GM21515 (cell line): ENCODE results near the gene CDC42BPB.
"Not testable (repeated sequence)": the region's sequence is repeated elsewhere in the genome, so short reads cannot be mapped to it uniquely, and the experiment has no call there.

Experiments used
- ATAC-seq: cut with Tn5 transposase; IDR thresholded peaks from one replicate; pipeline ENCODE4 v1.9.1; 2021; ENCODE audit not compliant: unreplicated experiment

Gene CDC42BPB

DNA sequence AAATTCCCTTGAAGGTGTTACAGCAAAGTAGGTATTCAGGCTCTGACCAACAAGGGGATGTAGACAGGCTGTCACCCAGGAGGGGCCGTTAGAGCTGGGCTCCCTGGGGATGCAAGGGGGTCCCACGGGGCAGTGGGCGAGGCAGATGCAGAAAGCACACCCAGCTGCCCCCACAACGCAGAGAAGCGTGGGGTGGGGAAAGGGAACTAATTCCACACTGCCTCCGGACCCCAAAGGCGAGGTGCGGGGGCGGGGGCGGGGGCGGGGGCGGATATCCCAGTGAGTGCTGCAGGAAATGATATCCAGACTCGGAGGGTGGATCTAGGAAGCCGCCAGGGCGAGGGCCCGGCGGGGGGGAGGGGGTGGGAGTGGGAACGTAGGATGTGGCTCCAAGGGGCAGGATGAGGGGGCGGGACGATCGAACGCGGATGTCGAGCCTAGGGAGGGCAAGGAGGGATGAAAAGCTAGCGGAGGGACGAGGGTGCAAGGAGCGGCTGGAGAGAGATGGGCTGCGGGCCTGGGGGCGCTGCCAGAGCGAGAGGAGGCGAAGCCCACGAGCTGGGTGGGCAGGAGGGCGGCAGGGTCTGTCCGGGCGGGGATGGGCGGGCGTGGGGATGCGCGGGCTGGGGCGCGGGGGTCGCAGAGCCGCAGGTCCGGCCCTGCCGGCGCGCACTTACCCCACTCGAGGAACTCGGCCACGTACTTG is 874 bp downstream of the CDC42BPB start:
- ATAC-seq: no peak

DNA sequence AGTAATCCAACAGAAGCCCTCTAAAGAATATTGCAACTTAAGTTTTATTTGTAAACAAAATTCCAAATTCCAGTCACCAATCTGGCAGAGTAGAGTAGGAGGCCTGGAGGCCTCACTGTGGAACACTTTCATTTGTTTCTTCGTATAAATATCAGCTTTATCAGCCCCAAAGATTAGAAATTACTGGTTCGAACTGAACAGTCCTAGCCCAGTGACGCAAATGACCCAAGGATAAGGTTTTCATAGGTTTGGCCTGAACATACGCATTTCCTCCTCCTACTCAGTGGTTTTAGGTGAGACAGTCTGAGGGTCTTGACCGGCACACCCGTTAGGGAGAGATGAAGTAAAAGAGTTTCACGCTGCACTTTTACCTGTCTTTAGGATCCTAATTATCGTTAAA is 1.7 kb downstream of the CDC42BPB start:
- no peak for ATAC-seq

DNA sequence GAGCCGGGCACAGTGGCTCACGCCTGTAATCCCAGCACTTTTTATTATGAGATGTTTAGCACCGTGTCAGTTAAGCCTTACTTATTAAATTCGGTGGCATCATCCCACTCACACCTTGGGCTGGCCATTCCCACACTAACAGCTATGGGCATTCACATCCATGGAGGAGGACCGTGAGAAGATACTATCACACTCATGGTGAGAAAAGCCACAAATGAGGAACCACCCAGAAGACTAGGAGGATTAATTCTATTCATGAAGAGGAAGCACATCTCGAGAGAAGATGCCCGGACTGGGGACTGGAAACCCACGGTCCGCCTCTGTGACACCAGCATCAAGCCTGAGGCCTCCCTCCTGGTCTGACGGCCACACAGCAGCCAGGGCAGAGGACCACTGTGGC is 4.9 kb downstream of the CDC42BPB start:
- no peak for ATAC-seq

DNA sequence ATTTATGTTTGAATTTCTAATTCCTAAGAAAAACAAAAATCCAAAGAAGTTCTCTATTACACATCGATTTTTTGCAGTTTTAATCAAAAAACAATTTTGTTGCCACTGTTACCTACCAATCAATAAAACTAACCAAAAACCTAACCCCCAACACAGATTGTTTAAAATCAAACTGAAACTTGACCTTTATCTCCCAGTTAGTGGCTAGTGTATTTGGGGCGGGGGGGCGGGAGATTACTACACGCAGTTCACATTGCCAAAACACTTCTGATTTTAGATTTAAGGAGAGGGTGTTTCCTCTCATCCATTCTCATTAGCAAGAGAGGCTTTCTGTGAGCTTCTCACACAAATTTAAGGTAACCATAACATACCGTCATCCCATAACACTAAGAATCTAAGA is 6.4 kb downstream of the CDC42BPB start:
- no peak for ATAC-seq

DNA sequence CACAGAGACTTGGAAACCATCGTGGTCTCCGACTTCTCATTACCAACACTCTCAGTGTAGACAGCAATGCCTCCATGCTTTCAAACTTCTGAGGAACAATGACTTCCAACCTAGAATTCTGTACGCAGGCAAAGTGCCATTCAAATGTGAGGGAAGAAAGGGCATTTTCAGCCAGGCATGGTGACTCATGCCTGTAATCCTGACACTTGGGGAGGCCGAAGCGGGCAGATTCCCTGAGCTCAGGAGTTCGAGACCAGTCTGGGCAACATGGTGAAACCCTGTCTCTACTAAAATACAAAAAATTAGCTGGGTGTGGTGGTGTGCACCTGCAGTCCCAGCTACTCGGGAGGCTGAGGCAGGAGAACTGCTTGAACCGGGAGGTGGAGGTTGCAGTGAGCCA is 9.9 kb downstream of the CDC42BPB start:
- ATAC-seq: not testable (repeated sequence)

DNA sequence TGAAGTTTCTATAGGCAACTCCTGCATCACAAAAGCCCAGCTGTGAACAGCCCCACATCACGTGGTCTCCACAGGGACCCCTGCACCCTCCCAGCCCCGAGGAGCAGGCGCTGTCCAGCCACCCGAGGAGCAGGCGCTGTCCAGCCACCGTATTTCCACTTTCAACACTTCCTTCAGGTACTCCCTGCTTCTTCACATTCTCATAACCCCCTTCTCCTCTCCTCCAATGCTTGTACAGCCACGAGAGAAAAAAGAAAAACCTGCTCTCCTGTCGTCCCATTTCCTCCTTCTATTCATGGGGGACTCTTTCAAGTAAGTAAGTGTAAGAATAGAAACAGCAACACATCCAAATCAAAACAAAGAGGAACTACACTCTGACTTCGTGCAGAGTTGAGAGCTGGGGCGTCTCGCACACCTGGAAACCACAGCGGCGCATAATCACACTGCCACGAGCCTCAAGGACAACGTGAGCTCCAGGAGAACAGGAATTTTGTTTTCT is 11.9 kb downstream of the CDC42BPB start:
- peak; percentile 54 for ATAC-seq

DNA sequence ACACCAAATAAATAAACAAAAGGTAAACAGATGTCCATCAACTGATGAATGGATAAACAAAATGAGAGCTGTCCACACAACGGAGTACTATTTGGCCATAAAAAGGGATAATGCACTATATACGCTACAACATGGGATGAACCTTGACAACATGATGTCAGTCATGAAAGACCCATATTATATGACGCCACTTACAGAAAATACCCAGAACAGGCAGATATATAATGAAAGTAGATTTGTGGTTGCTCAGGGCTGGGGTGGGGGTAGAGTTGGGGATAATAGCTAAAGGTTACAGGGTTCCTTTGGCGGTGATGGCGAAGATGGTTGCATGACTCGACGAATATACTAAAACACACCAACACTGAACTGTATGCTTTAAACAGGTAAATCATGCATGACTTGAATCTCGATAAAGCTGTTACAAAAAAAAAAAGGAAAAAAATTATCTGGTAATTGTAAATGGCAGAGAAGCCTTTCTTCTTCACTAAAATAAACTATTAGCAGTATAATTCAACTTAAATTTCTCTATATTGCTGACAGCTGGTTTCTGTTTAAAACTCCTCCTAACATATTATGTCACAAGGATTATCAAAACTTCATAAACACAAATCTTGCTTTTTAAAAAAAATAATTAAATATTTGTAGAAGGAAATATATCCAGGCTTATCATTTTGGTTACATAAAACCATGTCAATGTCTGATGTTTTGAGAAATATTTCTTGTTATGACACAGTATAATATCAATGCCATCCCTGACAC is 13.9 kb downstream of the CDC42BPB start:
- no peak for ATAC-seq

DNA sequence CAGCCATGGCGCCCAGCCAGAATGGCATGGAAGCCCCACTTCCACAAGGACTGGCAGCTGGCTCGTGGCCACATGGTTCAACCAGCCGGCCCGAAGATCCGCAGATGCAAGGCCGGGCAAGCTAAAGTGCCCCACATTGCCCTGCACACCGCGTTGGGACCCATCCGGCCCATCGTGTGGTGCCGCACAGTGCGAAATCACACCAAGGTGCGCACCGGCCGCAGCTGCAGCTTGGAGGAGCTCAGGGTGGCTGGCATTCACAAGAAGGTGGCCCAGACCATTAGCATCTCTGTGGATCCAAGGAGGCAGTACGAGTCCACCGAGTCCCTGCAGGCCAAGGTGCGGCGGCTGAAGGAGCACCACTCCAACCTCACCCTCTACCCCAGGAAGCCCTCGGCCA is 15.9 kb downstream of the CDC42BPB start:
- ATAC-seq: no peak

DNA sequence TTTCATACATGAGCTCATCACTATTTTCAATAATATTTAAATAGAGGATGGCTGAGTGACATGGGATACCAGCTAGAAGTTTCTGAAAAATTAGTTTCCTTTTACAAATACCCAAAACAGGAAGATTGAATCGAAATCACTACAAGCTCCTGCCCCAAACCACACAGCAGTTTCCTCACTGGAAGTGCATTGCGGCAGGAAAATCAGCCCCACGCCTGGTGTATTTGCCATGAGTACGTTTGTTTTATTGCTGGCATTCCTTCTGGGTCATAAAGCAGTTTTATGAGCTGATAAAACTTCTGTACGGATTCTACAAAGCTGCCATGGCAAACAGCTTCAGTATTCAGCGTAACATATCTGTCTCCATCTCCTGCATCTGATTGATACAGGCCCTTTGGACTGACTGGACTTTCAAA is 23.7 kb downstream of the CDC42BPB start:
- no peak for ATAC-seq

DNA sequence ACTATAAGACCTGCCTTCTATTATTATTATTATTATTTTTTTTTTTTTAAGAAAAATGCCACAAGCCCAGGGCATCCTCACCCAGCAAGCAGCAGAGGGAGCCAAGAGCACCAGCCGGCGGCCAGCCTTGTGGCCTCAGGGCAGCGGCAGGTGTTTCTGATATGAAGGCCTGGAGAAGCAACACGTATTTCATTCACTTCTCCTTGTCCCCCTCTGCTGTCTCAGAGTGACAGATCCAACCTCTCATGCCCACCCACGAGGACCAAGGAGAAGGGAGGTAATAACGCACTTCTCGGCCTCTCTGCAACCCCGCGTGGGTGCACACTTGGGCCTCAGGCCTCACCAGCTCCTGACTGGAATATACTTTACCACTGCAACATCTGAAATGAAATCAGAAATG is 25.4 kb downstream of the CDC42BPB start:
- ATAC-seq: no peak

DNA sequence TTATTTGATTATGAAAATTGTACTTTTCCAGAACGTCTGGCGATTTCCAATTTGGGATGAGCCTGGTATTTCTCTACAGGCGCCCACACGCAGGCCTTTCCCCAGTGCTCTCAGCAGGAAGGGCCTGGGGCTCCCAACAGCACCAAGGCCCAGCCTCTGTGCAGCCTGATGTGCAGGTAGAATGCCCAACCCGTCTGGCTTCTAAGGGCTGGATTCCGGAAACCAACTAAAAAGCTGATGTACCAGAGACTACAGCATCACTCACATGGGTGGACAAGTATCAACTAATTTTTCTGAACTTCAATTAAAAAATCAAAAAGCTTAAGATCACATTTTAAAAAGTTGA is 25.8 kb downstream of the CDC42BPB start:
- ATAC-seq: no peak

DNA sequence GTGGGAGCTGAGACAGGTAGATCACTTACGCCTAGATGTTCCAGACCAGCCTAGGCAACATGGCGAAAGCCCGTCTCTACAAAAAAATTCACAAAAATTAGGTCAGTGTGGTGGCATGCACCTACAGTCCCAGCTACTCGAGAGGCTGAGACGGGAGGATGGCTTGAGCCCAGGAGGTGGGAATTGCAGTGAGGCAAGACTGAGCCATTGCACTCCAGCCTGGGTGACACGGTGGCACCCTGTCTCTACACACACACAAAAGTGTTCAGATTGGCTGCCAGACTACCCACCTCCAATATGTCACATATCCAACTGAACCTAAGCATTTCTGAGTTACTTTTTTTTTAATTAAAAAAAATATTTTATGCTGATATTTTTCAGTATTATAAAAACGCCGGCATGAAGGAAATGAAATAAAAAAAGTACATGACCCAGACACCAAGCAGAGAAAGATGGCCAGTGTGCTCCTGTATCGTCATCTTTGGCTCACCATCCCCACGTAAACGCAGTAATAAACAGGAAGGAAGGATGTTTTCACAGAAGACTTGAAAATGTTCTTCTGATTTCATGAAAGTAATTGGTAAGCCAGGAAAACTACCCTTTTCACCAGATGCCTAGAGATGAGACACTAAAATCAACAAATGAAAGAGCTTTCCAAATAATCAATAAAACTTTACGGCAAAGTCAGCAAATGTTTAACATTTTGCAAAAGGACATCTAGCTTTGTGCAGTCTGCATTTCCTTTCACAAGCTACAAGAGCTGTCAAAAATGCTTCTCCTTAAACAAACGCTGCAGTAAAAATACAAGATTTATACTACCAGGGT is 26.4 kb downstream of the CDC42BPB start:
- no peak for ATAC-seq

DNA sequence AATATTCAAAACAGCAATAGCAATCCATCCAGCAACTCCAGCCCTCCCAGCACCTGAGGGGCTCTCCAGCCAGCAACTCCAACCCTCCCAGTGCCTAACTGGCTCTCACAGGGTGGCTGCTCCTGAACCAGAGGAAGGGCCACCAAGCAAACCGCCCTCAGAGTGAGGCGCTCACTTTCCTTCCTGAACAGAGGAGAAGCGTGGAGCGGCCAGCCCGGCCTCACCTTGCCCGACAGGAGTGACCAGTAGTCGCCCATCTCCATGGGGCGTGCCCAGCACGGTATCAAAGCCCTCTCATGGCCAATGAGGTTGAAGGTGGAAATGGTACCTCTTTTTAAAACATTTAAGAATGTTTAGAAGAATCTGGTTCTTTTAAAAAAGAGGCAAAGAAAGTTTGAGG is 27.4 kb downstream of the CDC42BPB start:
- no peak for ATAC-seq

DNA sequence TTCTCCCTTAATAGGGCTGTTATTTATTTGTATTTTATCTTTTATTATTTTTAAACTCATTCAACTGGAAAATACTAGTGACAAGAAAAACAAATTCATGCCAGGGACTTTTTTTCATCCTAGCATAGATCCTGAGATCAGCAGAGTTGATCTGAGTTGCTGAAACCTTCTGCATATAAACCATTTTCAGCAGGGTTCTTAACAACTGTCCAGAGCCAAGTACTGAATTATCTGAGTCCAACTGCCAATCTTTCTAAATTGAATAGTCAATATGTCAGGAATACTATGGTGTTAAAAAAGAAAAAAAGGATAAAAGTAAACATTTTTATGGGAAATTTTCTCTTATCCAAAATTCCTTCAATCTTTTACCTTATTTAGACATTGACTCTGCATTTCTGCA is 28.6 kb downstream of the CDC42BPB start:
- ATAC-seq: no peak

DNA sequence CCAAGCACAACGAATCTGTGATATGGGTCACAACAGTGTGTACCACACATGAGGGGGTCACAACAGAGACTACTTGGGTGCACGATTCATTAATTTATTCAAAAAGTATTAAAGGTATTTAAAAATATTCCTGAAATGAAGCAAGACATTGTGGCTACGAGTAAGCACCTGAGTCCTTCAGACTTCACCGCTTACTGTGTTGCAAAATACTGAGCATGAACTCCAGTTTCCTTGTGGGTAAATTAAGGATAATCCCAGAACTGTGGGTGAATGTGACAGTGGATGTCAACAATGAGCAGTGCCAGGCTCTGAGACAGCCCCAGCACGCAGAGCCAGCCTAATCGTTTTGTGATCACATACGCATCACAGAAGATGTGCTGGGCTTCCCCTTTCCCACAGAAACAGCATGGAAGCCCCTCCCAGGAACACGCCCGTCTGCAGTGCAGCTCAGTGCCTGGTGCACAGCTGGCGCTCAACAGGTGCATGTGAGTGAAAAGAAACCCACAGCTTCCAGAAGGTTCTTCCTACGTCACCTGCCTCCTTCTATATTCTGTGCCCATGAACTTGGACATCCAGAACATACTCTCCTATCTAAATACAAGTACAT is 29.1 kb downstream of the CDC42BPB start:
- no peak for ATAC-seq

DNA sequence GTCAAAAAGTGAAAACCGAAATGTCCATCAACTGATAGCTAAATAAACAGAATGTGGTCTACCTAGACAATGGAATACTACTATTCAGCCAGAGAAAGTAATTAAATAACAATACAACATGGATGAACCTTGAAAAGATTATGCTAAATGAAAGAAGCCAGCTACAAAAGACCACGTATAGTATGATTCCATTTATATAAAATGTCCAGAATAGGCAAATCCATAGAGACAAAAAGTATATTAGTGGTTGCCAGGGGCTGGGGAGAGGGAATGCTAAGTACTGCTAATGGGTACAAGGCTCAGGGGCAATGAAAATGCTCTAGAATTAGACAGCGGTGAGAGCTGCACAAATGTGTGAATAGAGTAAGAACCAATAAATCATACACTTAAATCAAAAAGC is 29.9 kb downstream of the CDC42BPB start:
- ATAC-seq: no peak

DNA sequence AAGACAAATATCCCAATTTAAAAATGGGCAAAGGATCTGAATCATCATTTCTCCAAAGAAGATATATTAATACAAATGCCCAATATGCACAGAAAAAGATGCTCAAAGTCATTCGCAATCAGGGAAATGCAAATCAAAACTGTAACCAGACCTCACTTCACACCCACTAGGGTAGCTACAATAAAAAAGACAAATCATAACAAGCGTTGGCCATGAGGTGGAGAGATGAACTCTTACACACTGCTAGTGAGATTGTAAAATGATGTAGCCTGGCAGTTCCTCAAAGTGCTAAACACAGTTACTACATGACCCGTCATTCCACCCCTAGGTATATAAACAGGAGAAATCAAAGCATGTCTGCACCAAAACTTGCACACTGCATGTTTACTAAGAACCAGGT is 30.4 kb downstream of the CDC42BPB start:
- no peak for ATAC-seq

DNA sequence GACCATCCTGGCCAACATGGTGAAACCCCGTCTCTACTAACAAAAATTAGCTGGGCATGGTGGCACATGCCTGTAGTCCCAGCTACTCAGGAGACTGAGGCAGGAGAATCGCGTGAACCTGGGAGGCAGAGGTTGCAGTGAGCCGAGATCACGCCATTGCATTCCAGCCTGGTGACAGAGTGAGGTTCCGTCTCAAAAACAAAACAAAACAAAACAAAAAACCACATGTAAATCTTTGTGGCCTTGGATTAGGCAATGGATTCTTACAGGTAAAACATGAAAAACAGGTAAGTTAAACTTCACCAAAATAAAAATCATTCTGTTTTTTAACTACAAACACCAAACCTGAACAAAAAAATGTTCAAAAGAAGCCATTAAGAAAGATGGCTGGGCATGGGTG is 31.2 kb downstream of the CDC42BPB start:
- not testable (repeated sequence) for ATAC-seq

DNA sequence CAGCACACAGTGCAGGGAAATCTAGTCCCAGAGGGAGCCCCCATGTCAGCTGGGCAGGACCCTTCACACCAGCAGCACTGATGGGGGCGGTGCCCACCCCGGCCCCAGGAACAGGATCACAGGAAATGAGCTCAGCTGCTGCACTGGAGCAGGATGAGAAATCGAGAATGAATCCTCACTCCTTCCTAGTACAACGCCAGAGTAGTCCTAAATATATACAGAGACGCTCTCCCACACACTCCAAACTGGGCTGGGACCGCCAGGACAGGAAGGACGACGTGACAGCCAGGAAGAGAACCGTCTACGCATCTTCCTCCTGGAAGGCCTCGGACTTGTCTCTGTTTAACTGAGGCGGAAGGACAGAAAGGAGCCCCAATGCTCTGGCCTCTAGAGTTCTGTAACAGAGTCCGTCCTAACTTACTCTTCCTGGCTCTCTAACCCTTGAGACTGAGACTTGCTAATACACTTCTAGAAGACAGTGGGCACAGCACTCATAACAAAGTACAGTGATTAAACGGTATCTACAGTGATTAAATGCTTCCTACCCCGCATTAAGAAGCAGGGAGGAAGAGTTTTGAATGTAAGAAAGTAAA is 33.4 kb downstream of the CDC42BPB start:
- no peak for ATAC-seq

DNA sequence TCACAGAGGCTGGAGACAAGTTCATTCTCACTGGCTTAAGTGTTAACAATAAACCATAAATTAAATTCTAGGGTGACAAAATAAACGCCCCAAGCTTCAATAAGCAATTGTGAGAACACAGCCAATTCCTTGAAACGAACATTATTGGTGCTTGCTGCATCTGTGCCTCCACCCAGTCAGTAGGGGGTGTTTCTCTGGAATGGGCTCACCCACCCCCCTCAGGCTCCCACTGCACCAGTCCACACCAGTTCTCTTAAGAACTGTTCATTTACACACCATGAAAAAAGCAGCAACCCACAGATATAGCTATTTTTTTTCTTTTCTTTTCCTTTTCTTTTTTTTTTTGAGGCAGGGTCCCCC is 34.7 kb downstream of the CDC42BPB start:
- no peak for ATAC-seq
